Kidney epithelial cell (primary cell): ENCODE measurements around the gene XPNPEP2. TPM values are rescaled to one million over a fixed set of nuclear protein-coding genes. Genes with fewer than 3 reads are reported as not detected.

ENCODE experiments used
- DNase-seq: peaks from one replicate; pipeline ENCODE4 v3.0.0-alpha.2; 2010; ENCODE audit warnings: low read depth
- H3K27me3 ChIP-seq: 2 replicates; pipeline ENCODE4 v1.6.0; 2011; ENCODE audit warnings: low read length; ENCODE audit not compliant: control insufficient read depth, insufficient read depth
- H3K36me3 ChIP-seq: 2 replicates; pipeline ENCODE4 v1.5.1; 2011; ENCODE audit warnings: low read length; ENCODE audit not compliant: control insufficient read depth, insufficient read depth
- H3K4me3 ChIP-seq: 2 replicates; pipeline ENCODE4 v1.5.1; 2011; ENCODE audit warnings: low read depth, mild to moderate bottlenecking, control low read depth, low read length
- CTCF ChIP-seq: IDR thresholded peaks from 2 replicates; pipeline ENCODE4 v1.5.1; 2011; ENCODE audit warnings: mild to moderate bottlenecking, moderate library complexity, low read length, control low read depth, inconsistent platforms; ENCODE audit not compliant: insufficient read depth, poor library complexity, severe bottlenecking
- total RNA-seq: library from RNA; depleted of rRNA; stranded (reverse); fragments of >200 nt; gene quantifications from 2 replicates; pipeline ENCODE4 v1.2.3, GENCODE V29; 2015

XPNPEP2 gene
- total RNA-seq, 1 donor from 2014 or later, result not detected

- Histone ChIP-seq H3K36me3 (no peaks in the 10 kb centered on the region), H3K4me3 (no peak overlapping the region), H3K27me3 (no peaks in the 10 kb centered on the region)
- TF ChIP-seq CTCF, result no peak
- no peak for DNase-seq
These were observed 8.0 kb downstream of the XPNPEP2 start for GRCh38 chrX:129746557-129747470.

- no peaks in the 10 kb centered on the region for H3K27me3 ChIP-seq
These were observed 8.8 kb downstream of the XPNPEP2 start for GRCh38 chrX:129747533-129747932.

GRCh38 chrX:129748305-129748704, 9.5 kb downstream of the XPNPEP2 start:
- Histone ChIP-seq H3K27me3 (no peaks in the 10 kb centered on the region), H3K36me3 (no peaks in the 10 kb centered on the region), H3K4me3 (no peak overlapping the region)
- DNase-seq, result no peak
- TF ChIP-seq CTCF, result no peak

More at GRCh38 chrX:129747533-129747932, 8.8 kb downstream of the XPNPEP2 start:
- H3K36me3 ChIP-seq, result no peaks in the 10 kb centered on the region
- TF ChIP-seq CTCF, result no peak
- DNase-seq, result no peak
- no peak overlapping the region for H3K4me3 ChIP-seq

GRCh38 chrX:129749069-129749468, 10.3 kb downstream of the XPNPEP2 start:
- Histone ChIP-seq H3K36me3 (no peaks in the 10 kb centered on the region), H3K4me3 (no peak overlapping the region), H3K27me3 (no peaks in the 10 kb centered on the region)
- TF ChIP-seq CTCF, result no peak
- DNase-seq, result no peak

GRCh38 chrX:129750971-129751370, 12.2 kb downstream of the XPNPEP2 start:
- no peak for TF ChIP-seq CTCF
- Histone ChIP-seq H3K27me3 (peaks cover 2% of the 10 kb centered on the region), H3K4me3 (no peak overlapping the region), H3K36me3 (no peaks in the 10 kb centered on the region)
- no peak for DNase-seq
